ENCODE data around the gene PTPN22.

- TF ChIP-seq, protein P1, sequence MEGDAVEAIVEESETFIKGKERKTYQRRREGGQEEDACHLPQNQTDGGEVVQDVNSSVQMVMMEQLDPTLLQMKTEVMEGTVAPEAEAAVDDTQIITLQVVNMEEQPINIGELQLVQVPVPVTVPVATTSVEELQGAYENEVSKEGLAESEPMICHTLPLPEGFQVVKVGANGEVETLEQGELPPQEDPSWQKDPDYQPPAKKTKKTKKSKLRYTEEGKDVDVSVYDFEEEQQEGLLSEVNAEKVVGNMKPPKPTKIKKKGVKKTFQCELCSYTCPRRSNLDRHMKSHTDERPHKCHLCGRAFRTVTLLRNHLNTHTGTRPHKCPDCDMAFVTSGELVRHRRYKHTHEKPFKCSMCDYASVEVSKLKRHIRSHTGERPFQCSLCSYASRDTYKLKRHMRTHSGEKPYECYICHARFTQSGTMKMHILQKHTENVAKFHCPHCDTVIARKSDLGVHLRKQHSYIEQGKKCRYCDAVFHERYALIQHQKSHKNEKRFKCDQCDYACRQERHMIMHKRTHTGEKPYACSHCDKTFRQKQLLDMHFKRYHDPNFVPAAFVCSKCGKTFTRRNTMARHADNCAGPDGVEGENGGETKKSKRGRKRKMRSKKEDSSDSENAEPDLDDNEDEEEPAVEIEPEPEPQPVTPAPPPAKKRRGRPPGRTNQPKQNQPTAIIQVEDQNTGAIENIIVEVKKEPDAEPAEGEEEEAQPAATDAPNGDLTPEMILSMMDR (IDR thresholded peaks at IDR 0.05; ENCODE audit: borderline replicate concordance, extremely low read depth, low read length, poor library complexity, severe bottlenecking), result no peak
- no peak for TF ChIP-seq EZH2 (IDR thresholded peaks at IDR 0.05; ENCODE audit: borderline replicate concordance, low read depth, low read length, severe bottlenecking)
These were observed 88.0 kb downstream of the PTPN22 start for GRCh38 chr1:113783254-113784103.

Measured in DND-41 (cell line).